GM23248 (cell line): ENCODE results near the gene TTLL9. TPM values are rescaled to one million over a fixed set of nuclear protein-coding genes. Genes with fewer than 3 reads are reported as not detected.

Source experiments
- DNase-seq: peaks from one replicate; pipeline ENCODE4 v3.0.0-alpha.2; 2015
- H2AFZ ChIP-seq: fragments of 200-600 bp; sonication (generic); 2 replicates; pipeline ENCODE4 v1.6.1; 2016; ENCODE audit warnings: antibody characterized with exemption
- H3F3A ChIP-seq: fragments of 200-600 bp; sonication (generic); 2 replicates; pipeline ENCODE4 v1.6.1; 2016; ENCODE audit warnings: mild to moderate bottlenecking, antibody characterized with exemption, mixed run types; ENCODE audit not compliant: insufficient read depth
- H3K27ac ChIP-seq: fragments of 200-600 bp; sonication (generic); 2 replicates; pipeline ENCODE4 v1.5.1; 2016; ENCODE audit warnings: mild to moderate bottlenecking
- H3K27me3 ChIP-seq: fragments of 200-600 bp; sonication (generic); replicated peaks from 2 replicates; pipeline ENCODE4 v1.6.1; 2016; ENCODE audit warnings: mild to moderate bottlenecking; ENCODE audit not compliant: insufficient read depth
- H3K36me3 ChIP-seq: fragments of 200-600 bp; sonication (generic); 2 replicates; pipeline ENCODE4 v1.6.1; 2016; ENCODE audit warnings: low read depth, mild to moderate bottlenecking
- H3K4me1 ChIP-seq: fragments of 200-600 bp; sonication (generic); 2 replicates; pipeline ENCODE4 v1.6.1; 2016; ENCODE audit warnings: mild to moderate bottlenecking; ENCODE audit not compliant: insufficient read depth
- H3K4me2 ChIP-seq: fragments of 200-600 bp; sonication (generic); one replicate; pipeline ENCODE4 v1.6.1; 2016; ENCODE audit warnings: mild to moderate bottlenecking; ENCODE audit not compliant: unreplicated experiment
- H3K4me3 ChIP-seq: fragments of 200-600 bp; sonication (generic); 2 replicates; pipeline ENCODE4 v1.5.1; 2016; ENCODE audit warnings: mild to moderate bottlenecking
- H3K79me2 ChIP-seq: fragments of 200-600 bp; sonication (generic); 2 replicates; pipeline ENCODE4 v1.6.1; 2016; ENCODE audit warnings: mild to moderate bottlenecking; ENCODE audit not compliant: insufficient read depth
- H3K9ac ChIP-seq: fragments of 200-600 bp; sonication (generic); 2 replicates; pipeline ENCODE4 v1.6.1; 2016; ENCODE audit warnings: mild to moderate bottlenecking
- H3K9me2 ChIP-seq: fragments of 200-600 bp; sonication (generic); 2 replicates; pipeline ENCODE4 v1.6.1; 2016; ENCODE audit warnings: mixed run types, mild to moderate bottlenecking, moderate library complexity; ENCODE audit not compliant: insufficient read depth
- H3K9me3 ChIP-seq: fragments of 200-600 bp; sonication (generic); one replicate; pipeline ENCODE4 v1.6.1; 2017; ENCODE audit warnings: low read depth
- H4K20me1 ChIP-seq: fragments of 200-600 bp; sonication (generic); 2 replicates; pipeline ENCODE4 v1.6.0; 2016; ENCODE audit not compliant: insufficient read depth
- EZH2 ChIP-seq: fragments of 200-600 bp; sonication (generic); IDR thresholded peaks from 2 replicates; pipeline ENCODE4 v1.6.1; 2018; ENCODE audit warnings: antibody characterized with exemption, mild to moderate bottlenecking; ENCODE audit not compliant: insufficient read depth, poor library complexity, severe bottlenecking
- EZH2phosphoT487 ChIP-seq: fragments of 200-600 bp; sonication (generic); IDR thresholded peaks from 2 replicates; pipeline ENCODE4 v1.6.1; 2018; ENCODE audit warnings: antibody characterized with exemption, moderate library complexity, mild to moderate bottlenecking, low read depth; ENCODE audit not compliant: insufficient read depth
- WGBS, 2 experiments: methylation state at CpG; one replicate each; pipeline ENCODE4 v1.1.6; 2015 to 2017; ENCODE audit warnings: low lambda C conversion rate in 2 of 2, low coverage in 1 of 2; ENCODE audit errors: missing lambda C conversion rate in 2 of 2; 5-methylcytosine and 5-hydroxymethylcytosine counted together
- in situ Hi-C: fragments of 300-500 bp; cut with MboI; formaldehyde crosslinking; loops from 2 replicates; pipeline ENCODE4 v1.15.0; 2020
- polyA plus RNA-seq: library from polyadenylated mRNA; unstranded; fragments of >200 nt; fragmentation: Nextera tagmentation; extraction: Ambion mirVana; gene quantifications from 2 replicates; pipeline ENCODE4 v1.2.1, GENCODE V29; 2016
- total RNA-seq: library from RNA; depleted of rRNA; stranded (reverse); fragments of >200 nt; shearing (Covaris generic); gene quantifications from 2 replicates; pipeline ENCODE4 v1.2.3, GENCODE V29; 2014

Gene TTLL9
- total and polyA plus RNA-seq, 2 experiments from 2014 or later = not detected

- H3K4me2 ChIP-seq = no peak overlapping the region
- 7 to 8% methylated on average over 4 of the region's 4 CpGs for WGBS, 2 experiments
- DNase-seq = peak; percentile 21
- H3K79me2 ChIP-seq = no peaks in the 10 kb centered on the region
- no peaks in the 10 kb centered on the region for H3K36me3 ChIP-seq
- no peaks in the 10 kb centered on the region for H3K9me2 ChIP-seq
- H3K9ac ChIP-seq = no peak overlapping the region
- no peaks in the 10 kb centered on the region for H3F3A ChIP-seq
- H3K4me3 ChIP-seq = no peak overlapping the region
- TF ChIP-seq EZH2 (no peak), EZH2phosphoT487 (no peak)
- in situ Hi-C loops = no loop called here
- no peak overlapping the region for H2AFZ ChIP-seq
- H3K9me3 ChIP-seq = no peaks in the 10 kb centered on the region
- no peaks in the 10 kb centered on the region for H4K20me1 ChIP-seq
- no peak overlapping the region for H3K27ac ChIP-seq
- H3K27me3 ChIP-seq = peaks cover 45% of the 10 kb centered on the region
- H3K4me1 ChIP-seq = no peaks in the 10 kb centered on the region
Observed at GRCh38 chr20:31972471-31973021, 102.1 kb downstream of the TTLL9 start.

GRCh38 chr20:31974296-31974695 lies 103.9 kb downstream of the TTLL9 start:
- H2AFZ ChIP-seq = no peak overlapping the region
- H3K4me3 ChIP-seq = no peak overlapping the region
- H3K27me3 ChIP-seq = peaks cover 51% of the 10 kb centered on the region
- DNase-seq = no peak
- TF ChIP-seq EZH2phosphoT487 (no peak), EZH2 (no peak)
- H3K79me2 ChIP-seq = no peaks in the 10 kb centered on the region
- in situ Hi-C loops = no loop called here
- no peak overlapping the region for H3K27ac ChIP-seq
- no peaks in the 10 kb centered on the region for H3K36me3 ChIP-seq
- no peaks in the 10 kb centered on the region for H3K4me1 ChIP-seq
- H3K9ac ChIP-seq = no peak overlapping the region
- WGBS, 2 experiments = 52 to 60% methylated on average over 2 of the region's 2 CpGs
- no peaks in the 10 kb centered on the region for H3K9me2 ChIP-seq
- no peaks in the 10 kb centered on the region for H3F3A ChIP-seq
- H3K4me2 ChIP-seq = no peak overlapping the region
- no peaks in the 10 kb centered on the region for H3K9me3 ChIP-seq
- no peaks in the 10 kb centered on the region for H4K20me1 ChIP-seq

GRCh38 chr20:31974951-31975487 lies 104.6 kb downstream of the TTLL9 start:
- H3K9me2 ChIP-seq = no peaks in the 10 kb centered on the region
- H3K9ac ChIP-seq = no peak overlapping the region
- H2AFZ ChIP-seq = no peak overlapping the region
- no peaks in the 10 kb centered on the region for H4K20me1 ChIP-seq
- H3K27ac ChIP-seq = no peak overlapping the region
- no peak overlapping the region for H3K4me2 ChIP-seq
- DNase-seq = no peak
- TF ChIP-seq EZH2phosphoT487 (no peak), EZH2 (no peak)
- no peaks in the 10 kb centered on the region for H3K9me3 ChIP-seq
- H3F3A ChIP-seq = no peaks in the 10 kb centered on the region
- in situ Hi-C loops = no loop called here
- H3K4me3 ChIP-seq = no peak overlapping the region
- H3K27me3 ChIP-seq = peaks cover 51% of the 10 kb centered on the region
- no peaks in the 10 kb centered on the region for H3K4me1 ChIP-seq
- H3K79me2 ChIP-seq = no peaks in the 10 kb centered on the region
- no peaks in the 10 kb centered on the region for H3K36me3 ChIP-seq
- WGBS, 2 experiments = 4 to 6% methylated on average over 10 of the region's 10 CpGs

GRCh38 chr20:31975874-31976273 lies 105.4 kb downstream of the TTLL9 start:
- 46 to 49% methylated on average over 2 of the region's 2 CpGs for WGBS, 2 experiments
- H3K4me3 ChIP-seq = no peak overlapping the region
- no peaks in the 10 kb centered on the region for H3K9me3 ChIP-seq
- H3K27ac ChIP-seq = no peak overlapping the region
- in situ Hi-C loops = no loop called here
- H3K4me2 ChIP-seq = no peak overlapping the region
- H3K9me2 ChIP-seq = no peaks in the 10 kb centered on the region
- no peak overlapping the region for H2AFZ ChIP-seq
- peaks cover 45% of the 10 kb centered on the region for H3K27me3 ChIP-seq
- no peaks in the 10 kb centered on the region for H3K79me2 ChIP-seq
- no peaks in the 10 kb centered on the region for H3K4me1 ChIP-seq
- no peaks in the 10 kb centered on the region for H4K20me1 ChIP-seq
- H3K9ac ChIP-seq = no peak overlapping the region
- no peak for DNase-seq
- H3K36me3 ChIP-seq = no peaks in the 10 kb centered on the region
- no peaks in the 10 kb centered on the region for H3F3A ChIP-seq
- TF ChIP-seq EZH2 = no peak
- TF ChIP-seq EZH2phosphoT487 = no peak
